H1 (cell line): ENCODE results near the gene KDM6B. TPM values are rescaled to one million over a fixed set of nuclear protein-coding genes. Genes with fewer than 3 reads are reported as not detected.

Experiments used
- CTCF ChIA-PET: fragments of 300-600 bp; sonication (Branson Sonifier 250); formaldehyde crosslinking; loops from one replicate; lab custom pipeline; 2021; ENCODE audit not compliant: partially characterized antibody; lab: Charles Lee
- POLR2A ChIA-PET: fragments of 300-600 bp; sonication (Branson Sonifier 250); formaldehyde crosslinking; loops from one replicate; lab custom pipeline; 2021; ENCODE audit warnings: inconsistent platforms; ENCODE audit not compliant: partially characterized antibody; lab: Charles Lee
- DNase-seq, 2 experiments: peaks; one replicate each; pipeline versions ENCODE4 v3.0.0 to v3.0.0-alpha.2; 2010 to 2022; ENCODE audit warnings: low spot score in 2 of 2, low read depth in 1 of 2, mixed read lengths in 1 of 2
- FAIRE-seq: peaks from 2 replicates; lab custom pipeline; 2011; peaks lifted over from hg19 to GRCh38; lab: Jason Lieb, UNC
- H2AFZ ChIP-seq: 2 replicates; pipeline ENCODE4 v1.8.1; 2012; ENCODE audit warnings: low read length, inconsistent platforms
- H2AK5ac ChIP-seq: 2 replicates; pipeline ENCODE4 v1.6.1; 2013; ENCODE audit warnings: low read depth, low read length
- H2BK120ac ChIP-seq: replicated peaks from 2 replicates; pipeline ENCODE3; 2013; ENCODE audit warnings: low read depth, low read length, inconsistent platforms
- H2BK12ac ChIP-seq: 2 replicates; pipeline ENCODE4 v1.6.1; 2013; ENCODE audit warnings: low read depth, low read length
- H2BK15ac ChIP-seq: 2 replicates; pipeline ENCODE4 v1.6.1; 2013; ENCODE audit warnings: low read length
- H2BK20ac ChIP-seq: 2 replicates; pipeline ENCODE4 v1.6.1; 2013; ENCODE audit warnings: low read length
- H2BK5ac ChIP-seq: 2 replicates; pipeline ENCODE4 v1.6.1; 2013; ENCODE audit warnings: low read depth, low read length
- H3K14ac ChIP-seq: 2 replicates; pipeline ENCODE4 v1.6.1; 2013; ENCODE audit warnings: inconsistent platforms; ENCODE audit not compliant: insufficient read length
- H3K18ac ChIP-seq: 2 replicates; pipeline ENCODE4 v1.6.1; 2013; ENCODE audit warnings: low read length; ENCODE audit errors: extremely low read depth
- H3K23ac ChIP-seq: 2 replicates; pipeline ENCODE4 v1.6.1; 2013; ENCODE audit warnings: inconsistent platforms; ENCODE audit not compliant: insufficient read length
- H3K23me2 ChIP-seq: 2 replicates; pipeline ENCODE4 v1.6.1; 2013; ENCODE audit warnings: low read depth, low read length
- H3K27ac ChIP-seq: 2 replicates; pipeline ENCODE4 v1.6.1; 2011; ENCODE audit warnings: low read depth, low read length, inconsistent platforms
- H3K27me3 ChIP-seq, 4 experiments: replicated peaks in 1 of 4; 1 replicate in 1 of 4; 2 replicates in 3 of 4; pipeline versions ENCODE4 v1.6.1 to v1.8.1; 2011 to 2013; ENCODE audit warnings: low read length in 3 of 4, mild to moderate bottlenecking in 3 of 4, inconsistent platforms in 2 of 4, mixed read lengths in 2 of 4, moderate library complexity in 1 of 4; ENCODE audit not compliant: control insufficient read depth in 3 of 4, insufficient read depth in 3 of 4; ENCODE audit errors: extremely low read depth in 1 of 4
- H3K36me3 ChIP-seq, 4 experiments: 2 replicates each; pipeline versions ENCODE4 v1.6.1 to v1.8.1; 2011 to 2013; ENCODE audit warnings: mild to moderate bottlenecking in 4 of 4, low read length in 3 of 4, moderate library complexity in 2 of 4, control low read depth in 1 of 4, inconsistent platforms in 1 of 4; ENCODE audit not compliant: insufficient read depth in 4 of 4, control insufficient read depth in 2 of 4
- H3K4ac ChIP-seq: replicated peaks from 2 replicates; pipeline ENCODE3; 2013; ENCODE audit warnings: low read length, low read depth, mixed read lengths, inconsistent platforms; ENCODE audit not compliant: insufficient read length
- H3K4me1 ChIP-seq, 4 experiments: replicated peaks in 1 of 4; 1 replicate in 1 of 4; 2 replicates in 3 of 4; pipeline versions ENCODE4 v1.6.1 to v1.8.1; 2011 to 2013; ENCODE audit warnings: low read length in 3 of 4, inconsistent platforms in 2 of 4, mixed read lengths in 1 of 4; ENCODE audit not compliant: insufficient read depth in 4 of 4, control insufficient read depth in 3 of 4
- H3K4me2 ChIP-seq, 2 experiments: 2 replicates each; pipeline versions ENCODE4 v1.6.1 to v1.8.1; 2011 to 2013; ENCODE audit warnings: low read depth in 2 of 2, low read length in 2 of 2, control low read depth in 1 of 2, inconsistent platforms in 1 of 2, mild to moderate bottlenecking in 1 of 2; ENCODE audit not compliant: insufficient read depth in 1 of 2
- H3K4me3 ChIP-seq, 4 experiments: fragments of 200-600, 300-600 bp in 1 of 4; sonication (generic), shearing (Covaris generic), sonication (Bioruptor Twin) in 1 of 4; 2 replicates each; pipeline versions ENCODE4 v1.5.1 to v1.8.1; 2011 to 2016; ENCODE audit warnings: low read length in 4 of 4, low read depth in 3 of 4, control low read depth in 2 of 4, inconsistent platforms in 2 of 4, mild to moderate bottlenecking in 2 of 4, mixed read lengths in 1 of 4, moderate library complexity in 1 of 4; ENCODE audit not compliant: insufficient read depth in 2 of 4; ENCODE audit errors: extremely low read depth in 1 of 4
- H3K56ac ChIP-seq: replicated peaks from 2 replicates; pipeline ENCODE3; 2013; ENCODE audit warnings: low read depth, mild to moderate bottlenecking, mixed read lengths, low read length, inconsistent platforms; ENCODE audit not compliant: insufficient read length
- H3K79me1 ChIP-seq: 2 replicates; pipeline ENCODE4 v1.6.1; 2013; ENCODE audit warnings: low read depth, low read length, control low read depth
- H3K79me2 ChIP-seq, 2 experiments: 2 replicates each; pipeline versions ENCODE4 v1.6.1 to v1.8.1; 2012 to 2013; ENCODE audit warnings: low read length in 2 of 2, mild to moderate bottlenecking in 2 of 2, inconsistent platforms in 1 of 2; ENCODE audit not compliant: insufficient read depth in 2 of 2, control insufficient read depth in 1 of 2
- H3K9ac ChIP-seq, 4 experiments: replicated peaks in 1 of 4; 1 replicate in 1 of 4; 2 replicates in 3 of 4; pipeline versions ENCODE4 v1.6.1 to v1.8.1; 2011 to 2013; ENCODE audit warnings: low read depth in 3 of 4, low read length in 3 of 4, control low read depth in 2 of 4, mild to moderate bottlenecking in 2 of 4, moderate library complexity in 2 of 4, inconsistent platforms in 1 of 4; ENCODE audit errors: extremely low read depth in 1 of 4
- H3K9me3 ChIP-seq, 2 experiments: 2 replicates each; pipeline versions ENCODE4 v1.6.1 to v1.8.1; 2012 to 2013; ENCODE audit warnings: mild to moderate bottlenecking in 2 of 2, moderate library complexity in 2 of 2, control low read depth in 1 of 2, inconsistent platforms in 1 of 2, low read depth in 1 of 2, low read length in 1 of 2, mixed read lengths in 1 of 2; ENCODE audit not compliant: insufficient read depth in 2 of 2
- H4K20me1 ChIP-seq, 2 experiments: replicated peaks in 1 of 2; 2 replicates each; pipeline versions ENCODE3 to v1.8.1; 2011 to 2013; ENCODE audit warnings: inconsistent platforms in 2 of 2, low read length in 2 of 2, mild to moderate bottlenecking in 1 of 2; ENCODE audit not compliant: insufficient read depth in 2 of 2, control insufficient read depth in 1 of 2
- H4K5ac ChIP-seq: 2 replicates; pipeline ENCODE4 v1.6.1; 2013; ENCODE audit warnings: low read length, low read depth, mixed read lengths, inconsistent platforms; ENCODE audit not compliant: insufficient read length
- H4K8ac ChIP-seq: 2 replicates; pipeline ENCODE4 v1.8.0; 2013; ENCODE audit warnings: mild to moderate bottlenecking, moderate library complexity, low read length, inconsistent platforms; ENCODE audit not compliant: insufficient read depth; ENCODE audit errors: extremely low read depth
- H4K91ac ChIP-seq: replicated peaks from 2 replicates; pipeline ENCODE3; 2013; ENCODE audit warnings: low read length, mixed read lengths, inconsistent platforms; ENCODE audit not compliant: insufficient read length
- BRCA1 ChIP-seq: IDR thresholded peaks from 2 replicates; pipeline ENCODE4 v1.6.1; 2012; ENCODE audit warnings: low read depth, low read length, improper control_type of control experiment
- CBX5 ChIP-seq: fragments of 300-800, 300-1000 bp; sonication (generic); IDR thresholded peaks from 2 replicates; pipeline ENCODE4 v1.7.1; 2016; ENCODE audit warnings: antibody characterized with exemption, low read length, low read depth
- JUN ChIP-seq: IDR thresholded peaks from 2 replicates; pipeline ENCODE4 v1.6.1; 2011; ENCODE audit warnings: low read depth, mild to moderate bottlenecking, improper control_type of control experiment, low read length
- PHF8 ChIP-seq: fragments of 200-600 bp; sonication (generic); conservative IDR thresholded peaks from 2 replicates; pipeline ENCODE4 v1.7.1; 2012; ENCODE audit warnings: low read depth, mild to moderate bottlenecking, inconsistent platforms, low read length, moderate library complexity
- YY1 ChIP-seq: IDR thresholded peaks from 2 replicates; pipeline ENCODE4 v1.6.1; 2011; ENCODE audit warnings: low read depth, mild to moderate bottlenecking, low read length
- WGBS, 2 experiments: shearing (Covaris generic) in 1 of 2; methylation state at CpG; one replicate each; pipeline versions ENCODE4 v1.1.6 to v1.1.7; 2013 to 2015; ENCODE audit warnings: low lambda C conversion rate in 2 of 2, mixed read lengths in 2 of 2, inconsistent platforms in 1 of 2, low coverage in 1 of 2, missing lambda C conversion rate in 1 of 2; ENCODE audit not compliant: insufficient replicate concordance in 2 of 2, insufficient coverage in 1 of 2, insufficient read length in 1 of 2; ENCODE audit errors: extremely low coverage in 1 of 2, missing lambda C conversion rate in 1 of 2; 5-methylcytosine and 5-hydroxymethylcytosine counted together
- polyA plus RNA-seq, 7 experiments: library from polyadenylated mRNA; depleted of rRNA in 3 of 7; stranded (reverse) in 5 of 7; unstranded in 2 of 7; fragments of >200 nt in 5 of 7; fragments of 200-250 nt in 2 of 7; gene quantifications; 1 replicate in 5 of 7; 2 replicates in 1 of 7; 4 replicates in 1 of 7; pipeline versions ENCODE4 v1.2.1 to v1.2.3, GENCODE V29; 2011 to 2013; ENCODE audit warnings: missing spikeins in 2 of 7, mixed read lengths in 2 of 7
- total RNA-seq: library from RNA; stranded (reverse); fragmentation: NEBNext Ultra II Directional; extraction: Animal tissue kit (Norgen Biotek cat#: 25700); gene quantifications from 2 replicates; pipeline ENCODE4 v1.2.1, GENCODE V29; 2021
- TF ChIP-seq, protein P1 (sequence below): IDR thresholded peaks from 2 replicates; pipeline ENCODE4 v1.6.1; 2012; ENCODE audit warnings: inconsistent platforms

Gene KDM6B
- total and polyA plus RNA-seq, 2 of the 8 experiments (the other 6 are each of a cell fraction or from before 2014, with no cell fraction given): 0.48 to 3.7 TPM

- CTCF ChIA-PET: interaction anchor here (0.7 to 1.3 kb wide), 3 partner anchors 13 to 28 kb away, joined by 3 to 4 read pairs (median 3); no protein-coding TSS in a partner anchor
- H2BK15ac ChIP-seq: no peak overlapping the region
- H2BK120ac ChIP-seq: no peak overlapping the region
Measured at GRCh38 chr17:7807206-7807605, 26.8 kb upstream of the KDM6B start.

More at GRCh38 chr17:7807206-7807605, 26.8 kb upstream of the KDM6B start:
- H3K27ac ChIP-seq: no peak overlapping the region
- no peaks in the 10 kb centered on the region for H3K79me1 ChIP-seq
- no peak overlapping the region for H4K8ac ChIP-seq
- H2BK5ac ChIP-seq: no peak overlapping the region
- no peaks in the 10 kb centered on the region for H3K23me2 ChIP-seq
- no peak for FAIRE-seq
- H3K56ac ChIP-seq: no peak overlapping the region
- TF ChIP-seq PHF8 (no peak), YY1 (no peak), CBX5 (no peak), BRCA1 (no peak), JUN (no peak)
- TF ChIP-seq, protein P1, sequence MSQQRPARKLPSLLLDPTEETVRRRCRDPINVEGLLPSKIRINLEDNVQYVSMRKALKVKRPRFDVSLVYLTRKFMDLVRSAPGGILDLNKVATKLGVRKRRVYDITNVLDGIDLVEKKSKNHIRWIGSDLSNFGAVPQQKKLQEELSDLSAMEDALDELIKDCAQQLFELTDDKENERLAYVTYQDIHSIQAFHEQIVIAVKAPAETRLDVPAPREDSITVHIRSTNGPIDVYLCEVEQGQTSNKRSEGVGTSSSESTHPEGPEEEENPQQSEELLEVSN: no peak
- no peak overlapping the region for H3K23ac ChIP-seq
- no peak overlapping the region for H3K18ac ChIP-seq
- H3K27me3 ChIP-seq: peaks cover 0 to 2% (median 0%) of the 10 kb centered on the region in 4 experiments; a peak in 1 of 7 replicates
- no peaks in the 10 kb centered on the region for H3K9me3 ChIP-seq
- no peak overlapping the region for H2AFZ ChIP-seq
- WGBS, 2 experiments: 89% methylated on average over 19 of the region's 21 CpGs; no CpG with 5 or more reads in 1 of the 2 experiments
- H3K4me2 ChIP-seq: no peak overlapping the region
- H3K4me1 ChIP-seq: no peaks in the 10 kb centered on the region
- no peak overlapping the region for H4K5ac ChIP-seq
- DNase-seq: no peak
- POLR2A ChIA-PET: interaction anchor here (1.0 kb wide), 1 partner anchor 14 kb away, joined by 3 read pairs; no protein-coding TSS in a partner anchor
- no peak overlapping the region for H3K4me3 ChIP-seq
- no peak overlapping the region for H3K4ac ChIP-seq
- no peak overlapping the region for H3K14ac ChIP-seq
- H2BK12ac ChIP-seq: no peak overlapping the region
- no peak overlapping the region for H2BK20ac ChIP-seq
- no peak overlapping the region for H2AK5ac ChIP-seq
- no peaks in the 10 kb centered on the region for H3K79me2 ChIP-seq
- H3K36me3 ChIP-seq: no peaks in the 10 kb centered on the region
- H4K20me1 ChIP-seq: no peaks in the 10 kb centered on the region
- H3K9ac ChIP-seq: no peak overlapping the region
- H4K91ac ChIP-seq: no peak overlapping the region
